CD4-positive, alpha-beta T cell treated with Interleukin-21 for 1 hour (primary cell): ENCODE data around the gene HS3ST4.
"Not testable (repeated sequence)": the region's sequence is repeated elsewhere in the genome, so short reads cannot be mapped to it uniquely, and the experiment has no call there.

Experiments
- DNase-seq: peaks from one replicate; pipeline ENCODE4 v3.0.0-alpha.2; 2020

HS3ST4 gene

DNA sequence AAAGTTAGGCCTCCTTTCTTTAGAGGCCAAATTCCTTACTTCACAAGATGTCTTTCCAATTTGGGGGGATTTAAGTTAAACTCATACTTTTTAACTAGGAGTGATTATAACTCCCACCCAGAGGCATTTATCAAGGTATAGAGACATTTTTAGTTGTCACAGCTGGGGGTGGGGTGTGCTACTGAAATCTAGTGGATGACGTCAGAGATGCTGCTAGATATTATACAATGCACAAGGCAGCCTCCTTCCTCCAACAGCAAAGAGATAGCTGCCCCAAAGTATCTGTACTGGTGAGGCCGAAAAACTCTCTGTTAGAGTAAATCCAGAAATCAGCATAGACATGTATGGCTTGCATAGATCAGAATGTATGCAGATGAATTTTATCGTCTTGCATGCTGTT lies 324.0 kb downstream of the HS3ST4 start:
- no peak for DNase-seq

- no peak for DNase-seq
Measured at GRCh38 chr16:26016989-26017388, 325.2 kb downstream of the HS3ST4 start.

DNA sequence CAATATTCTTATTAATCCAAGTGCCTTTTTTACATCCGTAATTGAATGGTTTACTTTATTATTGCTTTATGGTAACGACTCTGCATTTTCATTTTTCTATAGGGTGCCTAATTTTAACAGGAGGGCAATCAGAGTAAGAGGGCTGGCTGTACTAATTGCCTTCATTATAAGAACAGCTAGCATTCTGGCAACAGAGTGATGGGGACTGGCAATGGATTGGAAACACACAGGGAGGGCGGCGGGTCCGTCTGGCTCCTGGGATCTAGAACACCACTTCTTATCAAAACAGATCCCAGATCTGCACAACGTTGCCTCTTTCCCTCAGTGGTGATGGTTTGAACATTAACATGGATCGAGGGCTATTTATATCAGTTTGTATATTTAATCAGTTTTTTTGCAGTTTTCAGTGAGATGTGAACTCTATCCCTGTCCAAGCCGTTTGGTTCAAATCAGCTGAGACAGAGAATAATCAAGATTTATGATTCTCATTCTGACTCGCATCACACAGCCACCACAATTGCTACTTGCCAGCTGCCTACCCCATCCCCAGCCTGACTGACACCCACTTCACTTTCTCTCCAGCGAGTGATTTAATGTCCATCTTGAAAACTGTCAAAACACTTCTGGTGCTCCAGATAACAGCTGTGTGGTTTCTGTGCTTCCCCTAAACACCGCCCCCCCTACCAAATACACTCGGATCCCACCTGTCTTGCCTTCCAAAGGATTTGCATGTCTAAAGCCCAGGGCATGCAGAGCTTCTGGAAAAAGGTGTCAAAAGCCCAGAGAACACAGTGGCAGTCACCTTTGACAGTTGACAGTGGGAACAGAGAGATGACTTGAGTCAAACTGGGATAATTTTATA lies 327.9 kb downstream of the HS3ST4 start:
- no peak for DNase-seq

DNA sequence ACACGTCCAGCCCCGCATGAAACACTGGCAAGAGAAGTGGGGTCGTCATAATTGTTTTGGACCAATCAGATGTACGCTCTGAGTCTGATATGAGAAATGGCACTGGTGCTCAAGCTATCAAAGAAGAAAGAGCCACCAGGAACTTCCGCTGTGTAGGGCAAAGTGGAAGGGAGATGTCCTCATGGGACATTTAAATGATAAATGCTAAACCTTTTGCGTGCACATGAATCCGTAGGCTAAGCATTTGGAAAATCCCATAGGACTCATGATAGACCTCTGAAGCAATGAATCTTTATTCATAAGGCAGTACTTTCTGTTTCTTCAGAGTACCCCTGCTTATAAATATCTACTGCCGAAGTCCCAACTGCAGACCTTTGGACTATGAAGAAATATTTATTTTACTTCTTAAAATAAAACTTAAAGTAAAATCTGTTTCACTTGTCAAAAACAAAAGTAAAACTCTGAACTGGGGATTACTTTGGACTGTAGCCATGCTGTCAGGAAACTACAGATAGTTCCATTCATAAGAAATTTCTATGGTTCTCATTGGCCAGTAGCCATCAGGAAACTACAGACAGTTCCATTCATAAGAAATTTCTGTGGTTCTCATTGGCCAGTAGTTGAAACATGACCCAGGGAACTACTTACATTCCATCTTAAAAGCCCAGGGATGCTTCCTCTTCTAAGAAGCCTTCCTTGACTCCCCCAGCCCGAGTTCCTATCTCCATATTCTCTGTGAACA lies 335.1 kb downstream of the HS3ST4 start:
- no peak for DNase-seq

GRCh38 chr16:26031286-26031685 lies 339.5 kb downstream of the HS3ST4 start:
- DNase-seq, result no peak

- not testable (repeated sequence) for DNase-seq
Measured at GRCh38 chr16:26032661-26033060, 340.9 kb downstream of the HS3ST4 start.

DNA sequence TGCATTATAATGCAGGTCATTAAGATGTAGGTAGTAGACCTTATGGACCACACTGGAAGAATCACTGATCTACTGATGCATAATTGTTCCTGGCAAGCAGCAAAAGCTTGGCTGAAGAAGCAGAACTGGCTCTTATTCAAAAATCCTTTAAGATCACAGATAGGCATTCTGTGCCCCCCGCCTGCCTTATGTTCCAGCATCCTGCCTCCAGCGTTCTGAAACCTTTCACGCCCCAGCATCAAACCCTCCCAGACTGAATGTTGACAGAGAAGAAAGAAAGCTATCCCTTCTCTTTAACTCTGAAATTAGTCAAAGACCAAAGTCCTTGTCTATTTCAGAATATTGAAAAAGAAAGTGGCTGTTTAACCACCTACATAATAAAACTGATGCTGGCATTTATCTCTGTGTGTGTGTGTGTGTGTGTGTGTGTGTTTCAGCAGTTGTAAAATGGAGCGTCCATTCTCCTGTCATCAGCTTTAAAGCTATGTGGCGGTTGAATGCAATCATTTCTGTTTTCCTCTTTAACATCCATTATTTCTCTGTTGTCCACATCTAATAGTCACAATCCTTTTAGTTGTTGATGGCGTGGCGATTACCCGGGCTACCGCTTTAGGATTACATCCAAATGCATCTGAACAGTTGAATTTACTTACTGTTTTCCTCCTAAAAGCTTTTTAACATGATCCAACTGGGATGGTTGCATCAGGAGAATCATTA lies 350.4 kb downstream of the HS3ST4 start:
- no peak for DNase-seq

- no peak for DNase-seq
Measured at GRCh38 chr16:26050472-26050871, 358.7 kb downstream of the HS3ST4 start.

DNA sequence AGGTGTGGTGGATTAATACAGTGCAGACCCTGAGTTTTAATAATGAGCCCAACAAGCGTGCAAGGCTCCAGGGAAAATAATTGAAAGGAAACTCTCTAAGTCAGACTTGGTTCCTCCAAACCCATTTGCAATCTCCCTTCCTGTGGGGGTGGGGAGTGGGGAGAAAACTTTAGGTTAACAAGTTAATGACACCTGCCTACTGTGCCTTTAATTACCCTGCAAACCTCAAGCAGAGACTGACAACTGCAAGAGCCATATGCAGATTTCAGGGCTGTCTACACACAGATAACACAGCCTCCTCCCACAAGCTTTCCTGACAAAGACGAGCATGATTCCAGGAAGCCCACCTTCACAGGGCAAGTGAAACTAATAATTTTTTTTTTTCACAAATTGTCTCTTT lies 359.3 kb downstream of the HS3ST4 start:
- DNase-seq, result no peak

- DNase-seq, result no peak
Measured at GRCh38 chr16:26053889-26054288, 362.1 kb downstream of the HS3ST4 start.

DNA sequence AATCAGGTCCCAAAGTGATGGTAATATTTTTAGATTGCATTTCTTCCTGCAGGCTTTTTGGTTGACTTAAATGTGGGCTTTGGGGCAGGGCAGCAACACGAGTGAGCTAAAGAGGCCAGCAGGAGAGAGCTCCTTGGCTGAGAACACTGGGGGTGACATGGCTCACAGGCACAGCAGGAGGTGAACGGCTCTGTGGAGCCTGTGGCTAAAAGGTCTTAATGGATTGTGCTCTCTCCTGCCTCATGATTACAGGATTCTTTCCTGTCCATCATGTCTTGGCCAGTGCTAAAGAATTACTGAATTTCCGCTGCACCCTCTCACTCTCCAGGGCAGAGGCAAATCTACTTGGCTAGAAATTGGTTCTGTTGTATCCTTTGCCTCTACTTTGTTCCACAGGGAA lies 366.6 kb downstream of the HS3ST4 start:
- no peak for DNase-seq

GRCh38 chr16:26070302-26071100 lies 378.7 kb downstream of the HS3ST4 start:
- no peak for DNase-seq

DNA sequence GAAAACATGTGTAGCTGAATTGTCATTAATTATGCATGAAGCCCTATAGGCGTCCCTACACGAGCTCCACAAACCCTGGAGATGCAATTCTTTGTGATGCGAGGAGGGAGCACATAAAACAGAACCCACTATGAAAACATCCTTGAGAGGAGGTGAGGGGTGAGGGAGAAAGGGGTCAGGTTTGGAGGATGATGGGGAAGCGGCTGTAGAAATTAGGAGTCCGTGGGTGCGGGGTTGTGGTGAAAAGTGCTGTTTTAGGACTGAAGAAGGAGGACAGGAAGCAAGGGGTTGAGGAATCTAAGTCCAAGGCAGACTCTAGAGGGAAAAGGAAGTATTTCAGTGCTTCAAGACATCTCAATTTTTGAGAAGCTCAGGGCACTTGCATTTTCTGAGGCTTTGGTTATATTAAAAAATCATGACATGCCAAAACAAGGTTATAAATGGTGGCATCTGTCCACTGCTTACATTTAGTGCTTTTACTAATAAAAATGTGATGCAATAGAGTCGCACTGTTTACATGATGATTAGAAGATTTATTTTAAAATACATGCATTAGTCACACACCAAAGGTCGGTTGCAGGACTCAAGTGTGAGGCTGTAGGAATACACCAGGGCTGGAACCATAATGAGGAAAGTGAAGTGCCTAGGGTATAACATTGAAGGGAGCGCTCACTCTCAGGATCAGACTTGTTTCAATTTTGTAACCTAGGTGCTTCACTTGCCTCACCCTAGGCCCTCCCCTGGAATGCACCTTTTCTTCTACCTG lies 379.5 kb downstream of the HS3ST4 start:
- DNase-seq, result no peak

GRCh38 chr16:26078716-26079355 lies 387.1 kb downstream of the HS3ST4 start:
- no peak for DNase-seq

- no peak for DNase-seq
Measured at GRCh38 chr16:26087091-26087490, 395.3 kb downstream of the HS3ST4 start.

DNA sequence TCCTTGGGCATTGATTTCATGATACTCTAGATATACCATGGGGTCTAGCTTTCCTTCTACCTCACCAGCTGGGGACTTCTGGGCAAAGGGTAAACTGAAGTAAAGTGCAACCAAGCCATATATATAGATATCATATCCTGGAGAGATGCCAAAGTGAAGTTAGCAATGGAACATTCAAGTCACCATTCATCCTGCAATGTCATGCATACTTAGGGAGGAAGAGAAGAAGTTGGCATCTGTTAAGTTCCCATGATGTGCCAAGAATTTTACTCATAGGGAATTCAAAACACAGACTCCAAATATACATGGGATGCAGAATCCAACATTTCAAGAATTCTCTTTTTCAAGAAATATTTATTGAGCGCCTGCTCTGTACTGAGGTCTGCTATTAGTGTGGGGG lies 399.8 kb downstream of the HS3ST4 start:
- no peak for DNase-seq

GRCh38 chr16:26098206-26098605 lies 406.4 kb downstream of the HS3ST4 start:
- not testable (repeated sequence) for DNase-seq

- DNase-seq, result no peak
Measured at GRCh38 chr16:26102369-26102768, 410.6 kb downstream of the HS3ST4 start.

- no peak for DNase-seq
Measured at GRCh38 chr16:26108836-26109505, 417.2 kb downstream of the HS3ST4 start.

- no peak for DNase-seq
Measured at GRCh38 chr16:26111900-26112299, 420.1 kb downstream of the HS3ST4 start.

DNA sequence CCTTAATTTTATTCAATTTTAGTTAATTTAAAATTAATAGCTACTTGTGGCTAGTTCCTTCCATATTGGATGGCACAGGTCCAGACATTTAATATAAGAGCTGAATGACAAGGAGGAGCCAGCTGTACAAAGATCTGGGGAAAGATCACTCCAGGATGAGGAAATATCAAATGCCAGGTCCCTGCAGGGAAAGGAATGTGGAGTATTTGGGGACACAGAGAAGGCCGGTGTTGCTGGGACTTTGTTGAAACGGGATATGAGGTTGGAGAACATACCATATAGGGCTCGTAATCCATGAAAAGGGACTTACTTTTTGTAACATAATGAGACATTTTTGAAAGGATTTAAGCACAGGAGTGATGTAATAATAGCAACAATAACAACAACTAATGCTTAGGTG lies 426.8 kb downstream of the HS3ST4 start:
- no peak for DNase-seq
